Thyroid gland (tissue), 4 donors: ENCODE results near the gene FHOD3.

ENCODE experiments used
- CTCF ChIP-seq, 6 experiments: fragments of 200-600 bp in 3 of 6; fragments of 450-650 bp in 3 of 6; sonication (generic) in 3 of 6; IDR thresholded peaks; one replicate each; pipeline ENCODE4 v1.5.1; 2016 to 2019; ENCODE audit warnings: antibody characterized with exemption in 6 of 6, mild to moderate bottlenecking in 2 of 6, inconsistent platforms in 1 of 6, moderate library complexity in 1 of 6
- POLR2A ChIP-seq, 2 donors: fragments of 450-650 bp; IDR thresholded peaks; one replicate each; pipeline ENCODE4 v1.6.1; 2017; ENCODE audit warnings: antibody characterized with exemption in 2 of 2, mild to moderate bottlenecking in 2 of 2, moderate library complexity in 1 of 2

- TF ChIP-seq CTCF (IDR thresholded peaks at IDR 0.05) (no peak), POLR2A (IDR thresholded peaks at IDR 0.05) (no peak)
Observed at GRCh38 chr18:36708366-36708765, 410.9 kb downstream of the FHOD3 start.
